NCI-H2227 treated with DMSO at 0.1 percent for 48 hours (cell line): ENCODE results near the gene REXO4.
"Not testable (repeated sequence)": the region's sequence is repeated elsewhere in the genome, so short reads cannot be mapped to it uniquely, and the experiment has no call there.

Experiments used
- DNase-seq: peaks from one replicate; lab custom pipeline; 2025; lab: John Stamatoyannopoulos, UW

REXO4 gene

DNA sequence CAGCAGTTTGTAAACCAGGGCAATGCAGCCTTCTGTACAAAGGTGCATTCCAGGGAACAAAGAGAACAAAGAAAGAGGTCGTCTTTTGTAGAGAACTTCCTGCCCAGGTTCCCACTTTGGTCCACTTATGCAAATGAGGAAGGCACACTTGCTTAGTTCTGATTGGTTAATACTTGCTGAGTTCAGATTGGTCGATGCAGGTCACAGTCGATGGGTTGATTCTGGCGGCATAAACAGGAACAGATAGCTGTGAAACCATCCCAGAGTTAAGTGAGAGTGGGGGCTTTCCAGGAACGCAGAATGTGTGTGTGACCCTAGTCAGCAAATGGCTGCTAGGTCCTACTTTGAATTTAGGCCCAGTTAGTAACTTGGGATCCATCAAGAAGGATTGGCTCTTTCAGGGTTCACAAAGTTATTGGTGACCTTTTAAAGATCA lies 2.6 kb upstream of the REXO4 start:
- DNase-seq: no peak

DNA sequence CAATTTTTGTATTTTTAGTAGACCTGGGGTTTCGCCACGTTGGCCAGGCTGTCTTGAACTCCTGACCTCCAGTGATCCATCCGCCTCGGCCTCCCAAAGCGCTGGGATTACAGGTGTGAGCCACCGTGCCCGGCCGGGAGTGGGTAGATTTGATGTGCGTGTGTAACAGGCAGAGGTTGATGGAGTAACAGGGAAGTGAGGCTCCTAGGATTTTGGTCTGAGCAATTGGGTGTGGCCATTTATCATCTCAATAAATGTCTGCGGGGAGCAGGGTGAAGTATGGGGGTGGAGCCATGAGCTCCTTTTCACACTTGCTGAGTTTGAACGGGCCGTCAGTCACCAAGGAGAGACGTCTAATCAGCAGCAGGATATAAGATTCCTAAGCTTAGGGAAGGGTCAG lies 1.2 kb upstream of the REXO4 start:
- DNase-seq: no peak

DNA sequence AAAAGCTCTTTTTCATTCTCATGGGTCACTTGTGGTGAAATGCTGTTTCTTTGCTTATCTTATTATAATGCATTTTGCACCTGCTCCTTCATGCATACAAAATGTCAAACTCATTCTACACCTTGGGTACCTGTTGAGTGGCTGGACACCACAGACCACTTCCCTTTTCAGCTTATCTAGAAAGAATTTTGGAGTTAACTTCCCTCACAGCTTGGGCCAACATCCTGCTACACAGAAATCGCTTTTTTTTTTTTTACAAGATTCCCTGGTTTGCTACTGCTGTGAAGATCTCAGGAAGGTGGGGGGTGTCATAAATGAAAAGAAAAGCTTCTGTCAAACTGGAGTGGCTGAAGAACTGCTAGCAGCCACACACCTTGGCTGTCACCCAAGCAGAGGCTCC lies 2.6 kb downstream of the REXO4 start:
- no peak for DNase-seq

DNA sequence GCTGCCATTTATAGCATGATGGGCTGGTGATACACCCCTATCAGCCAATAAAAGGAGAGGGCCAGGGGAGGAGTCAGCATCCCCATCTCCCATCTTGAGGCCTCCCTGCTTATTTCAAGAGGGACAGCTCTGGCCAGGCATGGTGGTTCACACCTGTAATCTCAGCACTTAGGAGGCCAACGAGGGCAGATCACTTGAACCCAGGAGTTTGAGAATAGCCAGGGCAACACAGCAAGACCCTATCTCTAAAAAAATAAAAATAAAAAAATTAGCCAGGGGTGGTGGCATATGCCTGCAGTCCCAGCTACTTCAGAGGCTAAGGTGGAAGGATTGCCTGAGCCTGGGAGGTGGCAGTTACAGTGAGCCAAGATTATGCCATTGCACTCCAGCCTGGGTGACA lies 9.8 kb downstream of the REXO4 start:
- DNase-seq: no peak

DNA sequence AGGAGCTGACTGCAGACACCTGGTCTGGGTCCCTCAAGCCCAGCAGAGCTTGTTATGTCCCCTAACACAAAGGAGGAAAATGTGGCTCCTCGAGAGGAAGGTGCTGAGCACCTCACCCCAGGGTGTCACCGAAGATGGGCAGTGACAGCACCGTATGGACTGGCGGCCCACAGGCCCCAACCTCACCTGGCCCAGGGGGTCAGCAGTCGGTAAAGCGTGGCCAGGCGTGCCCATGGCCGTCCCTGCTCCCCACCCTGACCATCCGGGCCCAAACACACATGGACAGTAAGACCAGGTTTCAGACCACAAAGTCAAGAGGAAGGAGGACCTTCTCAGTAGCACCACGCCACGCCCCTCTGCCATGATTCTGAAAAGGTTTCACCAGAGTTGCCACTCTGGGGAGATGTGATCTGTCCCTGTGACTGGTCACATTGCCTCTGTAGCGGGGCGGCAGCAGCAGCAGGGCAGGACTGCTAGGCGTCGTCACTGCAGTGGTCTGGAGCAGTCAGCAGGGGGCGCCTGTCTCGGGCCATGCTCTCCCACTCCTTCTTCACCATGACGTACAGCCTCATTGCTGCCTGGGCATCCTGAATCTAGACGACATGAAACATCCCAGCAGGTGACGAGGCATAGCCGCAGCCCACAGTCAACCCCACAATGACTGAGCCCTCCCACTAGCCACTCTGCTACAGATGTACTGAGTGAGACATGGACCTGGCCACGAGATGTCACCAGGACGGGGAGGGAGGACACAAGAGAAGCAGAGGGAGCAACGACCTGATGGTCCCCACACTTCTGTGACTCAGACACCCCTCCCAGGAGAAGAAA lies 11.1 kb downstream of the REXO4 start:
- DNase-seq: peak; percentile 71

DNA sequence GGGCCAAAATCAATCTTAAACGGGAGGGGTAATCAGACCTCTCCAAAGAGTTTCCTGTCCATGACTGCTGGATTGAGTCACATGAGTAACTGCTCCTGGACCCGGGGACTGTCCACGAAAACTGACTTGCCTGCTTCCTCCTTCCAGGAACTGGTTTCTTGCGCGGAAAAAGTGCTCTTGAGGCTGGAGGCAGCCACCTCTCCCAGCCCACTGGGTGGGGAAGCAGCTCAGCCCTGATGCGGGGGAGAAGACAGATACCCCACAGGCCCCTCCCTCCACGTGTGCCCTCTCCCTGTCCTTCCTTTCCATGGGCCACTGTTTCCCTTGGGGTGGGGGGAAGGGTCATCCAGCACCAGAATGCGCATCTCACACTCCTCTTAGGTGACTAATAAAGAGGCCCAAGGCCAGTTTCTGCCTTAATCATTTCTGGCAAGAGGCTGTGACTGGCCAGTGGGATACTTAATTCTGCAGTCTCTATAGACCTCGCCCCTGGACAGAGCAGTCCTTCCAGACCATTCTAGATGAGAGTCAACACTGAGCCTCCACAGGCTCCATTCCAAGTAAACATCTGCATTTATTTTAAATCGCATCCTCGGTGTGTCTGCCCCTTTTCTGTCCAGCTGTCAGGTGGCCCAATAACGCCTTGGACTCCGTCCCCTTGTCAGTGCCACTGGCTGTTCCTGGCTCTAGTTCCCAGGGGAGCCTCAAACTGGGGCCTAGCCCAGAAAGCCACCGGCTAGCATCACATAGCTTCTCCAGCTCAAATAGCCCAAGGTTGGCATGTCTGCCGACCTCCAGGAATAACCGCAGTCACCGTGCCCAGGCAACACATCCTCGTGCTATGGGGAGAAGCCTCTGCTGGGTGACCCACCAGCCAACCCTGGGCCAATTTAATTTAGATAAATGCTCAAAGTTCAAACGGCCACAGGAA lies 12.0 kb downstream of the REXO4 start:
- no peak for DNase-seq

DNA sequence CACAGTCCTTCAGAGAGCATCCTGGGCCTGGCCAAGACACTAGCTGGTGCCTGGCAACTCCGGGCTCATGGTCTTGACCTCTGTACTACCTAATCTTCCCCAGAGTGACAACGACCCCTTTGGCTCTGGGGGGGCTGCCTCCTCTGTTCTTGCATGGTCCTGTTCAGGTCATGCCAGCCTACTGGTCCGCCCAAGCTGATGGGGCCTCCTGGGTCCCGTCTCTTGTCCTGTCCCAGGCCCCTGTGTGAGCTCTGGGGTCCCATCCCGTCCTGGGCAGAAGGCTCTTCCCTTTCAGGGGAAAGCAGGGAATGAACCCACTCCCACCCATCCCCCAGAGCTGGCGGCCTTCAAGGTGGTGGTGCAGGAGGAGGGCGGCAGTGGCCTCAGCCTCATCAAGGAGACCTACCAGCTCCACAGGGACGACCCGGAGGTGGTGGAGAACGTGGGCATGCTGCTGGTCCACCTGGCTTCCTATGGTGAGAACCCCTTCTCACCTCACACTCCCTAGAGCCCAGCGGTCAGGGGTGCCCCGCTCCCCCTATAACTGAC lies 13.3 kb downstream of the REXO4 start:
- no peak for DNase-seq

DNA sequence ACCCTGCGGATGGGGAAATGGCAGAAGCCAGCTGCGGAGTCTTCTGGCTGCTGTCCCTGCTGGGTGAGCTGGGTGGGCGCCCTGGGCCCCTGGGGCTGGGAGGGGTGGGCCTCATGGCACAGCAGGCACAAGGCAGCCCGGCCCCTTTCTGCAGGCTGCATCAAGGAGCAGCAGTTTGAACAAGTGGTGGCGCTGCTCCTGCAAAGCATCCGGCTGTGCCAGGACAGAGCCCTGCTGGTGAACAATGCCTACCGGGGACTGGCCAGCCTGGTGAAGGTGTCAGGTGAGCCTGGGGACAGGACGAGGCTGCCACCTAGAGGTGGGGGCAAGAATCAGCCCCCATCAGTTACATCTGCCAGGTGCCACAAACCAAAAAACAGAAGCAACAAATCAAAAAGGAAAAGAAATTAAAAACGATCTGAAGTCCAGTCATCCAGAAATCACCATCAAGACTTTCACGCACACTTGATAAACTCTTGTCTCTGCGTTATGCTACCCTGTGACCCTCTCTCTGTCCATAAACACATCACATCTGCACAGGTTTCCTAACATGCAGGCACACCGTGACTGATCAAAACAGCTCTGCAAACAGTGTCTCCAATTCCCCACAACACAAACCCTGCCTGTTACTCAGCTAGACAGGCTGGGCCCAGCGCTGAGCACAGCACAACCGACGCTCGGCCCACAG lies 13.9 kb downstream of the REXO4 start:
- no peak for DNase-seq

DNA sequence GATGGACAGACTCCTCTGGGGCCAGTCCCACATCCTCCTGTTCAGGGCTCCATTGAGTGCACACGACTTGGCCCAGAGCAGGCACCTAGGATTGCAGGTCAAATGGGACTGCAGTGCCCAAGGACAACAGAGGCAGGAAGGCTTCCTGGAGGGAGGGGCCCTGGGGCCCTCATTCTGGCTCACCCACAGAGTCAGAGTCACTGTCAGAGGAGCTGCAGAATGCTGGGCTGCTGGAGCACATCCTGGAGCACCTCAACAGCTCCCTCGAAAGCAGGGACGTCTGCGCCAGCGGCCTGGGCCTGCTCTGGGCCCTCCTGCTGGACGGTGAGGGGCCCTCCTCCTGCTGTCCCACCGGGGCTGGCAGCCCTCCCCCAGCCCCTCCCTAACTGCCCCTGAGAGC lies 15.1 kb downstream of the REXO4 start:
- DNase-seq: no peak

DNA sequence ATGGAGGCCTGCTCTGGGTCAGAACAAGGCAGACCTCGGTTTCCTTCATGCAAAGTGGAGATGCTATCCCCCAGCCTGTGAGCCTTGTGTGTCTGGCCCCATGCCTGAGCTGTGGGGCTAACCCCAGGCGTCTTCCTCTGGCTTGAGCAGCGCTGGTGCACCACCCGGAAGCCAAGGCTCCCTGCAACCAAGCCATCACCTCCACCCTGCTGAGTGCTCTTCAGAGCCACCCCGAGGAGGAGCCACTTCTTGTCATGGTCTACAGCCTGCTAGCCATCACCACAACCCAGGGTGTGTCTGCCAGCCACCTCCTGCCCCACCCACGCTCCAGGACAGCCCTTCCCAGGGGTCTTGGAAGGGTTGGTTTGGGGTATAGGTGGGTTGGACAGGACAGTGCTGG lies 16.2 kb downstream of the REXO4 start:
- DNase-seq: no peak

DNA sequence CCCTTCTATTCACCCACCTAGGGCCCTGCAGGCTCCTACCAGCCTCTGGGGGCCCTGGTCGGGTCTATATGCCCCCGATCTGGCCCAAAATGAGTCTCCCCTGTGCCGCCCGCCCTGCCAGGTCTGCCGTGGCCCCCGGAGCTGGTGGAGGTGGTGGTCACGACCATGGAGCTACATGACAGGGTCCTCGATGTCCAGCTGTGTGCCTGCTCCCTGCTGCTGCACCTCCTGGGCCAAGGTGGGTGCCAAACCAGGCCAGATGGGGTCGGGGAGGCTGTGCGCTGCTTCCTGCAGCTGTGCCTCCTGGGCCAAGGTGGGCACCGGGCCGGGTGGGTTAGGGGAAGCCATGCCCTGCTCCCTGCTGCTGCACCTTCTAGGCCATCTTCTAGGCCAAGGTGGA lies 17.5 kb downstream of the REXO4 start:
- no peak for DNase-seq

DNA sequence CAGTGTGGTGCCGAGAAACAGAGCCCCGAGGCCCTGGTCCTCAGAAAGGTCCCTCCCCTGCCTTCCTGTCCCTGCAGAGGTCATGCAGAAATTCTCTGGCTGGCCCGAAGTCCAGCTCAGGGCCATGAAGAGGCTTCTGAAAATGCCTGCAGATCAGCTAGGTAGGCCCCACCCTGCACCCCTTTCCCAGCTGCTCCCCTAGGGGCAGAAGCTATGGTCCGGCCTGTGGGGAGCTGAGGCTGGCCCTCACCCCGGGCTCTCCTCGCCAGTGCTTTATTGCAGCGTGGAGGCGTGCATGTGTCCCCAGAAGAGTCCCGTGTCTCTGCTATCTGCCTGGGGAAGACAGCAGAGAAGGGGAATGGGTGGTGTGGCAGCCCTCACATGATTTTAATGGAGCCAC lies 19.9 kb downstream of the REXO4 start:
- DNase-seq: no peak

DNA sequence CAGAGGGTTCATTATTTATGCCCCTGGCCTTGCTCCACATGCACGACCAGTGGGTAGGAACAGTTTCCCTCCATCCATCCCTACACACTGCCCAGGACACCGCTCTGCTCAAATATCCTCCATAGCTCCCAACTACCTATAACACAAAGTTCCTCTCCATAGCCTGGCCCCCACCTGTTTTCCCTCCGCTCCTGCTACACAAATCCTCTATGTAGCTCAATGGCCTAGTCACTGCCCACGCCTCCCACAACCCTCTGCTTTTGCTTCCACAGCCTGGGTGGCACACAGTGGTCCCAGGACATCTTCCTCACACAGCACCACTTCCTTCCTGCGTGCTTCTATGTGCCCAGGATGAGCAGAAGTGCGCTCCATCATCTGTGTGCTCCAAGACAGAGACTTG lies 20.4 kb downstream of the REXO4 start:
- DNase-seq: no peak

DNA sequence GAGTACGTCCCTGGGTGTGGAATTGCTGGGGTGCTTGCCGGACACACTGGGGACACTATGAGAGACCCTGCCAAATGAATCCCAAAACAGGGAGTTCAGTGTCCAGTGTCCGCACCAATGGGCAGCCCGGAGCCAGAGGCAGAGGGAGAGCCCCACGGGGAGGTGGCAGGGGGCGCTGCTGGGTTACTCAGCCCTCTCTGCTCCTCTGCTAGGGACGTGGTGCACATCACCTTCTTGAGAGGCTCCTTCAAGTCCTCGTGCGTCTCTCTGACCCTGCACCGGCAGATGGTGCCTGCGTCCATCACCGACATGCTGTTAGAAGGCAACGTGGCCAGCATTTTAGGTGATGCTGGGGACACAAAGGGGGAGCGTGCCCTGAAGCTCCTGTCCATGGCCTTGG lies 20.9 kb downstream of the REXO4 start:
- DNase-seq: no peak

DNA sequence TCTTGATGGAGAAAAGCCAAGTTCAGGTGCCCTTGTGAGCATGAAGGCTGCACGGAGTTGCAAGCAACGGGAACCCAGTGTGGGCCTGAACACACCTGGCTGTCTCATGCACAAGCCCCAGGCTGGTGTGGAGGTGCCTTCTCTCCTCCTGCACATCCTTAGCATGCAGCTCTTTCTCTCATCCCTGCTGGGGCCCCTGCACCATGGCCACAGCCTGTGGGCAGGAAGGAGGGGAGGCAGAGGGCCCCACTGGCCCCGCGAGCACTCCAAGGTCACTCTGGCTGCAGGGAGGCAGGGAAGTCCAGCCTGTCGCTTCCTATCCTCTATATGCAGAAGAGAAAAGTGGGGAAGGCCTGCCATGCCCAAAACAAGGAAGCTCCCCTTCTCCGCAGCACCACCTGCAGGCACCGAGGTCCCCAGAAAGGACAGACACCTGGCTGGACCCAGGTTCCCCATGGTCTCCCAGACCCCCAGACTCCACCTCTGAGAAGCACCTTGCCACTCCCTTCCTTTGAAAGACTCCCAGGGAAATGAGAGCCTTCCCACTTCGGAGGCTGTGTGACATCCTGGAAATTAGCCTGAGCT lies 23.0 kb downstream of the REXO4 start:
- DNase-seq: no peak

DNA sequence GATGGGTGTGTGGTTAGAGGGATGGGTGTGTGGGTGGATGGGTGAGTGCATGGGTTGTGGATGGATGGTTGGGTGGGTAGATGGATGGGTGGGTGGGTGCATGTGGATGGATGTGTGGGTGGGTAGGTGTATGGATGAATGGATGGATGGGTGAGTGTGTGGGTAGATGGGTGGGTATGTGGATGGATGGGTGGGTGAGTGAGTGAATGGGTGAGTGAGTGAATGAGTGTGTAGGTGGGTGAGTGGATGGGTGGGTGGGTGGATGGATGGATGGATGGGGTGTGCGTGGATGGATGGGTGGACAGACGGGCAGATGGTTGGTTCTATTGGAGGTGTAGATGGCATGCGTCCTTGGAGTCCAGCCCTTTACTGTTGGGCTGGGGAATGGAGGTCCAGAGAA lies 24.4 kb downstream of the REXO4 start:
- no peak for DNase-seq

DNA sequence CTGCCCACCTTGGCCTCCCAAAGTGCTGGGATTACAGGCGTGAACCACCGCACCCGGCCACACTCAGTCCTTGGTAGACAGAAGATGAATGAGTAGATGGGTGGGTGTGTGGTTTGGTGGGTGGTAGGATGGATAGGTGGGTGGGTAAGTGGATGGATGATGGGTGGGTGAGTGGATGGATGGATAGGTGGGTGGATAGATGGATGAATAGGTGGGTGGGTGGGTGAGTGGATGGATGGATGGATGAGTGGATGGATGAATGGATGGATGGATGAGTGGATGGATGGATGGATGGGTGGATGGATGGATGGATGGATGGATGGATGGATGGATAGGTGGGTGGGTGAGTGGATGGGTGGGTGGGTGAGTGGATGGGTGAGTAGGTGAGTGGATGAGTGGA lies 25.5 kb downstream of the REXO4 start:
- DNase-seq: not testable (repeated sequence)

DNA sequence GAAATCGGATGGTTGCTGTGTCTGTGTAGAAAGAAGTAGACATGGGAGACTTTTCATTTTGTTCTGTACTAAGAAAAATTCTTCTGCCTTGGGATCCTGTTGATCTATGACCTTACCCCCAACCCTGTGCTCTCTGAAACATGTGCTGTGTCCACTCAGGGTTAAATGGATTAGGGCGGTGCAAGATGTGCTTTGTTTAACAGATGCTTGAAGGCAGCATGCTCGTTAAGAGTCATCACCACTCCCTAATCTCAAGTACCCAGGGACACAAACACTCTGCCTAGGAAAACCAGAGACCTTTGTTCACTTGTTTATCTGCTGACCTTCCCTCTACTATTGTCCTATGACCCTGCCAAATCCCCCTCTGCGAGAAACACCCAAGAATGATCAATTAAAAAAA lies 26.4 kb downstream of the REXO4 start:
- not testable (repeated sequence) for DNase-seq

DNA sequence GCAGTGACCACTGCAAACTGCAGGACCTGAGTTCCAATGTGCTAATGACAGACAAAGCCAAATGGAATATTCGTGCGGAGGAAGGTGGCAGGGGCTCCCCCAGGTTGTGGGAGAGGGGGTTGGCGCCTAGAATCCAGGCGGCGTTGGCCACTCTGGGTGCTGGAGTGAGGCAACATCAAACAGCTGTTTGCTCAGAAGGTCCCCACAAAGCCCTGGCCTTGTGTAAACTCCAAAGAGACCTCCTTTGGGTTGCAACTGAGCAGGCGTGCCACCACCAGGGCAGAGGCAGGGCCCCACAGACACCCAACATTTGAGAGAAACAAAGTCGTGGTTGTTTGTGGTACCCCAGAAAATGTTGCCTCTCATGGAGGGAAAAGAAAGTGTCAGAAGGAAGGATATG lies 27.1 kb downstream of the REXO4 start:
- DNase-seq: no peak

DNA sequence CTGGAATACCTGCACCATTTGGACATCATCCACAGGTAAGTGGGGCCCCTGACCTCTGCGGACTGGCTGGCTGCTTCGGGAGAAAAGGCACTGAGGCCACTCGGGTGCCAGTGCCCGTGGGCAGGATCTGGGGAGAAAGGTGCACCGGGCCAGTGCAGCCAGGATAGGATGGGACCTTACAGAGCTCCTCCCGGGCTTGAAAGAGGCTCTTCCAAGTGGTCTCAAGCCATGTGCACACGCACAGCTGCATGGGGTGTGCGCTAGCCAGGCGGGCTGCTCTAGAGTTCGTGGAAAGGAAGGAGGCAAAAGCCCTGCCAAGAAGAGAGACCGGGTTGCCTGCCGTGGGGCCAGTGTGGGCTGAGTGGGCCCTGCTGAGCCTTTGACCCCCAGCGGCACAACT lies 28.2 kb downstream of the REXO4 start:
- DNase-seq: no peak

DNA sequence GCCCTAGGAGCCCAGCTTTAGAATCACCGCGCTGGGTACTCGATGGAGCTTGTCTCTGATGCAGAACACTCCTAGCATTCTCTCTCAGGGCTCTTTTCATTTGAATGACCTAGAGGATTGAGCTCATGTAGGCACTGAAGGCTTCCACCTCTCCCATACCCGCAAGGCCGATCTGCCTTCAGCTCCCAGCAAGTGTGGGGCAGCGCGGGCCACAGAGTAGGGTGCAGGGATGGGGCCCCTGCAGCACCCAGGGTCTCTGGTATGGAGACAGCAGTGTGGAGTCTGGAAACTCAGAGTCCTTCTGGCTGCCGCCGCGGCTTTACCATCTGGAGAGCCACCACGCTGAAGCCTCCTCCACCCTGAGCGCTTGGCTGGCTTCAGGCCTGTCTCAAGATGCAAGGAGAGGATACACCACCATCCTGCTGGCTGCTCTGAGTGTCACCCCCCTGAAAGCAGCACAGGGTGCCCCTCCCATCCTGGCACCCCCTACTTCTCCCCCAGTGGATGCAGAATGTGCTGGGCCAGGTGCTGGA lies 28.7 kb downstream of the REXO4 start:
- no peak for DNase-seq

DNA sequence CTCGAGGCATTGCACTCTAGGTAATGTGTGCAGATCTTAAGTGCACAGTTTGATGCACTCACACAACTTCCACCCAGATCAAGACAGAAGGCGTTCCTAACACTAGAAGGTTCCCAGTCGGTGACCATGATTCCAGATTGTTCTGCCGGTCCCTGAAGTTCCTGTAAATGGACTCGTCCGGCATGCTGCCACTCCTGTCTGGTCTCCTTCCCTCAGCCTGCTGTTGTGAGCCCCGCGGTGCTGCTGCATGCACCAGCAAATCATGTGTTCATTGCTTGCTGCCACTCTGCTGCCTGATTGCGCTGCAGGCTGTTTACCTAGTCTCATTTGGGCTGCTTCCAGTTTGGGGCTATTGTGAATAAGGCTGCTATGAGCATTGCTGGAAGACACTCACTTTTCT lies 30.1 kb downstream of the REXO4 start:
- DNase-seq: no peak
